ENCODE data around the gene DCAF15.

- TF ChIP-seq YY1 (IDR thresholded peaks at IDR 0.05; ENCODE audit: insufficient read depth, insufficient read length) (no peak), ZNF274 (IDR thresholded peaks at IDR 0.05; ENCODE audit: low read depth, low read length) (no peak), SUZ12 (IDR thresholded peaks at IDR 0.05; ENCODE audit: extremely low read depth, insufficient read depth, insufficient read length) (no peak)
Measured at GRCh38 chr19:13968383-13968935, 16.1 kb downstream of the DCAF15 start.

Data from NT2/D1 (cell line).